GM12878 (cell line): Measurements from ENCODE around the gene STRIP2. TPM values are rescaled to one million over a fixed set of nuclear protein-coding genes. Genes with fewer than 3 reads are reported as not detected.

ENCODE experiments used
- BRCA1 ChIP-seq: IDR thresholded peaks from 2 replicates; pipeline ENCODE4 v1.6.1; 2011; ENCODE audit warnings: low read depth, low read length, improper control_type of control experiment
- CHD2 ChIP-seq: IDR thresholded peaks from 2 replicates; pipeline ENCODE4 v1.6.1; 2011; ENCODE audit warnings: low read depth, low read length, improper control_type of control experiment, borderline replicate concordance
- CHD4 ChIP-seq: fragments of 200-600 bp; sonication (generic); IDR thresholded peaks from 2 replicates; pipeline ENCODE4 v1.6.1; 2016; ENCODE audit warnings: mild to moderate bottlenecking
- IKZF1 ChIP-seq: fragments of 450-650 bp; conservative IDR thresholded peaks from 2 replicates; pipeline ENCODE4 v1.6.1; 2017; ENCODE audit warnings: antibody characterized with exemption, mild to moderate bottlenecking
- KDM1A ChIP-seq: fragments of 200-600 bp; sonication (generic); IDR thresholded peaks from 2 replicates; pipeline ENCODE4 v1.6.1; 2016; ENCODE audit warnings: borderline replicate concordance
- PAX8 ChIP-seq: fragments of 450-650 bp; IDR thresholded peaks from 2 replicates; pipeline ENCODE4 v1.6.1; 2017; ENCODE audit warnings: mild to moderate bottlenecking, moderate library complexity
- POLR2A ChIP-seq: IDR thresholded peaks from 2 replicates; pipeline ENCODE4 v1.6.1; 2011; ENCODE audit warnings: low read depth, mild to moderate bottlenecking, low read length
- POLR2AphosphoS2 ChIP-seq: IDR thresholded peaks from 2 replicates; pipeline ENCODE4 v1.6.1; 2011; ENCODE audit warnings: low read depth, mild to moderate bottlenecking, low read length, improper control_type of control experiment, moderate library complexity
- POU2F2 ChIP-seq: IDR thresholded peaks from 3 replicates; pipeline ENCODE4 v1.6.1; 2011; ENCODE audit warnings: low read depth, mild to moderate bottlenecking, low read length, borderline replicate concordance
- SUPT20H ChIP-seq: IDR thresholded peaks from 2 replicates; pipeline ENCODE4 v1.6.1; 2011; ENCODE audit warnings: low read depth, mild to moderate bottlenecking, low read length, moderate library complexity, borderline replicate concordance; ENCODE audit not compliant: control insufficient read depth
- ZNF622 ChIP-seq: fragments of 450-650 bp; IDR thresholded peaks from 2 replicates; pipeline ENCODE4 v1.6.1; 2017; ENCODE audit warnings: mild to moderate bottlenecking, inconsistent platforms
- polyA plus RNA-seq, 11 experiments: library from polyadenylated mRNA; depleted of rRNA in 4 of 11; unstranded in 6 of 11; stranded (reverse) in 5 of 11; fragments of >200 nt; fragmentation: Nextera tagmentation in 4 of 11; fragmentation: Illumina TruSeq in 1 of 11; extraction: Ambion mirVana in 4 of 11; extraction: Trizol in 1 of 11; gene quantifications; 1 replicate in 1 of 11; 2 replicates in 10 of 11; pipeline versions ENCODE4 v1.2.1 to v1.2.3, GENCODE V29; 2011 to 2016; ENCODE audit warnings: inconsistent platforms in 2 of 11, missing spikeins in 2 of 11, low read depth in 1 of 11
- total RNA-seq, 4 experiments: library from RNA; depleted of rRNA in 3 of 4; stranded (reverse); fragments of >200 nt in 3 of 4; fragmentation: Illumina TruSeq in 1 of 4; extraction: Trizol in 1 of 4; gene quantifications; 2 replicates each; pipeline versions ENCODE4 v1.2.1 to v1.2.3, GENCODE V29; 2013 to 2021
- TF ChIP-seq, protein P1 (sequence below): fragments of 450-650 bp; IDR thresholded peaks from 2 replicates; pipeline ENCODE4 v1.6.1; 2017; ENCODE audit warnings: mild to moderate bottlenecking, moderate library complexity
- TF ChIP-seq, protein P2 (sequence below): IDR thresholded peaks from 2 replicates; pipeline ENCODE4 v1.6.1; 2012; ENCODE audit warnings: low read depth, low read length, improper control_type of control experiment

Gene STRIP2
- total and polyA plus RNA-seq, 10 of the 15 experiments (the other 5 are each of a cell fraction or from before 2014, with no cell fraction given), result 0.48 to 5.8 (median 1.8) TPM

DNA sequence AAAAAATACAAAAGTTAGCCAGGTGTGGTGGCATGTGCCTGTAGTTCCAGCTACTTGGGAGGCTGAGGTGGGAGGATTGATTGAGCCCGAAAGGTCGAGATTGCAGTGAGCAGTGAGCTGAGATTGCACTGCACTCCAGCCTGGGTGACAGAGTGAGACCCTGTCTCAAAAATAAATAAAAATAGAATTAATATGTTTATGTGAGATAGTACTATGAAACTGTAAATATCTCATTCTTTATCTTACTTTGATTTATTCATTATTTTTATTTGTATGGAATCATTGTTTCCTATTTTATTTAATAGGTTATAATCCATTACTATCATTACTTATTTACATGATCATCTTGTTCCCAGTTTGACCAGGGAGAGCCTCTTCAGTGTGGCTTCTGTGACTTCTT lies 41.0 kb upstream of the STRIP2 start (continued):
- TF ChIP-seq, protein P1, sequence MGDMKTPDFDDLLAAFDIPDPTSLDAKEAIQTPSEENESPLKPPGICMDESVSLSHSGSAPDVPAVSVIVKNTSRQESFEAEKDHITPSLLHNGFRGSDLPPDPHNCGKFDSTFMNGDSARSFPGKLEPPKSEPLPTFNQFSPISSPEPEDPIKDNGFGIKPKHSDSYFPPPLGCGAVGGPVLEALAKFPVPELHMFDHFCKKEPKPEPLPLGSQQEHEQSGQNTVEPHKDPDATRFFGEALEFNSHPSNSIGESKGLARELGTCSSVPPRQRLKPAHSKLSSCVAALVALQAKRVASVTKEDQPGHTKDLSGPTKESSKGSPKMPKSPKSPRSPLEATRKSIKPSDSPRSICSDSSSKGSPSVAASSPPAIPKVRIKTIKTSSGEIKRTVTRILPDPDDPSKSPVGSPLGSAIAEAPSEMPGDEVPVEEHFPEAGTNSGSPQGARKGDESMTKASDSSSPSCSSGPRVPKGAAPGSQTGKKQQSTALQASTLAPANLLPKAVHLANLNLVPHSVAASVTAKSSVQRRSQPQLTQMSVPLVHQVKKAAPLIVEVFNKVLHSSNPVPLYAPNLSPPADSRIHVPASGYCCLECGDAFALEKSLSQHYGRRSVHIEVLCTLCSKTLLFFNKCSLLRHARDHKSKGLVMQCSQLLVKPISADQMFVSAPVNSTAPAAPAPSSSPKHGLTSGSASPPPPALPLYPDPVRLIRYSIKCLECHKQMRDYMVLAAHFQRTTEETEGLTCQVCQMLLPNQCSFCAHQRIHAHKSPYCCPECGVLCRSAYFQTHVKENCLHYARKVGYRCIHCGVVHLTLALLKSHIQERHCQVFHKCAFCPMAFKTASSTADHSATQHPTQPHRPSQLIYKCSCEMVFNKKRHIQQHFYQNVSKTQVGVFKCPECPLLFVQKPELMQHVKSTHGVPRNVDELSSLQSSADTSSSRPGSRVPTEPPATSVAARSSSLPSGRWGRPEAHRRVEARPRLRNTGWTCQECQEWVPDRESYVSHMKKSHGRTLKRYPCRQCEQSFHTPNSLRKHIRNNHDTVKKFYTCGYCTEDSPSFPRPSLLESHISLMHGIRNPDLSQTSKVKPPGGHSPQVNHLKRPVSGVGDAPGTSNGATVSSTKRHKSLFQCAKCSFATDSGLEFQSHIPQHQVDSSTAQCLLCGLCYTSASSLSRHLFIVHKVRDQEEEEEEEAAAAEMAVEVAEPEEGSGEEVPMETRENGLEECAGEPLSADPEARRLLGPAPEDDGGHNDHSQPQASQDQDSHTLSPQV, result no peak
- no peak for TF ChIP-seq CHD4
- TF ChIP-seq KDM1A, result no peak
- TF ChIP-seq POU2F2, result no peak
- no peak for TF ChIP-seq SUPT20H
- no peak for TF ChIP-seq BRCA1
- TF ChIP-seq POLR2AphosphoS2, result no peak
- no peak for TF ChIP-seq ZNF622
- no peak for TF ChIP-seq CHD2
- TF ChIP-seq, protein P2, sequence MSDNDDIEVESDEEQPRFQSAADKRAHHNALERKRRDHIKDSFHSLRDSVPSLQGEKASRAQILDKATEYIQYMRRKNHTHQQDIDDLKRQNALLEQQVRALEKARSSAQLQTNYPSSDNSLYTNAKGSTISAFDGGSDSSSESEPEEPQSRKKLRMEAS, result no peak
- TF ChIP-seq POLR2A, result no peak
- TF ChIP-seq IKZF1, result no peak
- no peak for TF ChIP-seq PAX8
